HG03064 (cell line): ENCODE measurements around the gene INPP4B.

Experiments
- ATAC-seq: cut with Tn5 transposase; IDR thresholded peaks from one replicate; pipeline ENCODE4 v1.9.1; 2021; ENCODE audit warnings: low read depth; ENCODE audit not compliant: unreplicated experiment

Gene INPP4B

DNA sequence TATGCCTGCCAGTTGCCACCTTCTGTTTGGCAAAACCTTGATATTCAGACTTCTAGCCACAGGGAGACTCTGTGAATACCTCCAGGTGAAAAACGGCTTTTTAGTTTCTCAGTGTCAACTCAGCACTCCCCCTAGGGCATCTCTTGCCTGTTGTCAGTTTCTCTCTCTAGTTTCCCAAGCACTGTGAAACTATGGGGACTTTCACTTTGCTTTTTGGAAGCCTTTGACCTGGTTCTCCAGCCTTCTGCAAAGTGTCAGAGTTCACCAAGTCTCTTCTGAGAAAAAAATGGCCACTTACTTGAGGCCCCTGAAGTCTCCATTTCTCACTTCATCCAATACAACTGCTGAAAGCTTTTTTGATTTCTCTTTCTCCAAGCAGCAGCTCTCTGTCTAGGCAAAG, 521.5 kb downstream of the INPP4B start:
- ATAC-seq: no peak

DNA sequence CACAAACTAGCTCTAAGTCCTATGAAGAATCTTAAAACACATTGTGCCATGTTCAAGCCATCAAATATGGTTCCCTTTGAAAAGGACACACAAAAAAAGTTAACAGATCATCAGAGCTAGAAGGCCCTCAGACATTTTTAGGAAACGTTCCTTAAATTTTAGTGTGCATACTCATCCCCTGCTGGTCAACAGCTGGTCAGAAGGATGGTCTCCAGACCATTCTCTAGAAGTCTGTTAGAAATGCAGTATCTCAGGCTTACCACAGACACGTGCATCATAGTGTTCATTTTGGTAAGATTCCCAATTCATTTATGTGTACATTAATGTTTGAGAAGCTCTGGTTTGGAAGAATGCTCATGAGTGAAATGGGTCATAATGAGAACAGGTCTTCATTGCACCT, 523.1 kb downstream of the INPP4B start:
- ATAC-seq: no peak

GRCh38 chr4:142318280-142318679, 527.8 kb downstream of the INPP4B start:
- ATAC-seq: no peak

GRCh38 chr4:142316913-142317312, 529.2 kb downstream of the INPP4B start:
- ATAC-seq: no peak

DNA sequence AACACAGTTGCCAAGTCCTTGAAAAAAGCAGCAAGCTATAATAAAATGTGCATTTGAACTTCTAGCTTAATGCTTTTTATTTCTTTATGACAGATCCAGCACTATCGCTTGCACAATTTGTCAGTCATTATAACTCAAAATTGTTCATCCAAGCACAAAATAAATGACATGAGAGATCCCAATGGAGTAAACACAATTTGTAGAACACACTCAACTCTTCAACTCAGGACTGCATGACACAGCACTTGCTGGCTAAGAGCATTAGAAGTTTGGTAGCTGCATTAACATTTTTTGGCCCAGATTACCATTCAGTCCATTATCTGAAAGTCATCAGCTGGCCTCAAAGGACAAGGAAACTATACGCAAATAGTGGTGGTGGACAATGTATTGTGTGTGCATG, 530.1 kb downstream of the INPP4B start:
- no peak for ATAC-seq

DNA sequence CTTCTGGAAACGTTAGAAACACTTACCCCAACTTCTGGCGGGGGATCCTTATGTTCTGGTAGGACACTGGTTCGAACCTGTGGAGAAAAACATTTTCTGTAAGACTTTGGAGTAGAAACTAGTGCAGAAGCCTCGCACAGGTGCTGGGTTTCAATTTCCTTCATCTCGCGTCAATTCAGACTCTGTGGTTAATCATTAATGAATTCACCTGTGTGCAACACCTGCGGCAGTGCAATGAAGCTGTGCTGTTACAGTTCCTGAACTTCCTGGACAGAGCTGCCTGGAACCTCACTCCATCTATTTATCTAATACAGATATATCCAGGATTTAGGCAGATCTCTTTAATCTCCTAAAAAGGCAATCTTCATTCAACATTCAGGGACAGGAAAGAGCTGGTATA, 531.4 kb downstream of the INPP4B start:
- ATAC-seq: no peak

GRCh38 chr4:142314247-142314646, 531.9 kb downstream of the INPP4B start:
- ATAC-seq: no peak

DNA sequence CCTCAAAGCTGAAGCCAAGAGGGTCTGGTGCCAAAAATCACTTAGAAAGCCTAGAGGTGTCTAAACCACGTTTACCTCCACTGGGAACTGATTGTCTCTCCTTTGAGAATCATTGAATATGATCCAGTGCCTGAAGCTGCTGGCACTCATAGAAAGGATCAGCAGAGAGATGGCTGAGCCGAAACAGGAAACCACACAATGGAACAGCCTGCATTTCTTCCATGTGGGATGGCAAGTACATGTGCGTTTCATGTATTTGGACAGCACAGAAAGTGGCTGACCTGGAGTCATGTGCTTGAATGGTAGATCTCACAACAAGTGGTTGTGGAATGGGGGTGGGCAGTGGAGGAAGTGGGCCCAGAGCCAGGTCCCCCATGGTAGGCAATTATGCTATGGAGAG, 533.7 kb downstream of the INPP4B start:
- ATAC-seq: no peak

DNA sequence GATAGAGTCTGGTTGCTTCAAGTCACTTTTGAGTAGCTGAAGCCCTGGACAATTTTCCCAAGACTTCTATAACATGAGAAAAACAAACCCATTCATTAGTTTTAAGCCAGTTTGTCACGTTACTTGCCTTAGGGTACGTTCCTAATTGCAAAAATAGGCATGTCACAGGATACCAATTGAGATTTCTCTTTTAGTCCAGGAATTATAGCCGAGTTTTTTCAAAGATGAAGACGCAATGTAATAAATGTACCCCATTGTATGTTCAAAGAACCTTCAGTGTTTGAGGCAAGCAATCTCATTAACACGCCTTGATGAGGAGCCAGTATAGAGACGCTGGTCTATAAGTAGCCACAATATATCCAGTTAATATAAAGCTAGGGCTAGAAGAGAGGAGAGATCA, 534.2 kb downstream of the INPP4B start:
- ATAC-seq: no peak

GRCh38 chr4:142309772-142310171, 536.3 kb downstream of the INPP4B start:
- ATAC-seq: no peak

- ATAC-seq: no peak
These were observed 538.2 kb downstream of the INPP4B start for GRCh38 chr4:142307857-142308256.

DNA sequence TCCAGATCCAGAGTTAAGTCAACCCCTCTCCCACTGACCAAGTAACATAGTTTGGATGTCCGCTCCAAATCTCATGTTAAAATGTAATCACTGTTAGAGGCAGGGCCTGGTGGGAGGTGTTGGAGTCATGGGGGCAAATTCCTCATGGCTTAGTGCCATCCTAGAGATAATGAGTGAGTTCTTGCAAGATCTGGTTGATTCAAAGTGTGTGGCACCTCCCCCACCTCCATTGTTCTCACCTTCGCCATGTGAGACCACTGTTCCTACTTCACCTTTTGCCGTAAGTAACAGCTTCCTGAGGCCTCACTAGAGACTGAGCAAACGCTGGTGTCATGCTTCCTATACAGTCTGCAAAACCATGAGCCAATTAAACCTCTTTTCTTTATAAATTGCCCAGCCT, 548.8 kb downstream of the INPP4B start:
- ATAC-seq: no peak

DNA sequence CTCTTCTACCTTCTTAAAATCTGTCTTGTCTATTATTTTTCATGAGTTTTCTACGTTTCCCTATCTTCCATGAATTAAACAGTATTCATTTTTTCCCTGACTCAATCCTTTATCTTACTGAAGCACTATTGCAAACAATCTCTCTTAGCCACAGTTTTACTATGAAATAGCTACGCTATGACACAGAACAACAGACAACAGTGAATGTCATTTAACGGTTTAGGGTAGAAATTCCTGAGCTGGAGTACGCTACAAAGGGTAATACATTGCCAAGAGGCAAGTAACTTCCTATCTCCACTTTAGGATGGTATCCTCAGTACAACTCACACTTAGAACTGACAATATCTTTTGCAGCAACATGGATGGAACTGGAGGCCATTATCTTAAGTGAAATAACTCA, 552.6 kb downstream of the INPP4B start:
- ATAC-seq: no peak

- no peak for ATAC-seq
These were observed 553.9 kb downstream of the INPP4B start for GRCh38 chr4:142292231-142292630.

DNA sequence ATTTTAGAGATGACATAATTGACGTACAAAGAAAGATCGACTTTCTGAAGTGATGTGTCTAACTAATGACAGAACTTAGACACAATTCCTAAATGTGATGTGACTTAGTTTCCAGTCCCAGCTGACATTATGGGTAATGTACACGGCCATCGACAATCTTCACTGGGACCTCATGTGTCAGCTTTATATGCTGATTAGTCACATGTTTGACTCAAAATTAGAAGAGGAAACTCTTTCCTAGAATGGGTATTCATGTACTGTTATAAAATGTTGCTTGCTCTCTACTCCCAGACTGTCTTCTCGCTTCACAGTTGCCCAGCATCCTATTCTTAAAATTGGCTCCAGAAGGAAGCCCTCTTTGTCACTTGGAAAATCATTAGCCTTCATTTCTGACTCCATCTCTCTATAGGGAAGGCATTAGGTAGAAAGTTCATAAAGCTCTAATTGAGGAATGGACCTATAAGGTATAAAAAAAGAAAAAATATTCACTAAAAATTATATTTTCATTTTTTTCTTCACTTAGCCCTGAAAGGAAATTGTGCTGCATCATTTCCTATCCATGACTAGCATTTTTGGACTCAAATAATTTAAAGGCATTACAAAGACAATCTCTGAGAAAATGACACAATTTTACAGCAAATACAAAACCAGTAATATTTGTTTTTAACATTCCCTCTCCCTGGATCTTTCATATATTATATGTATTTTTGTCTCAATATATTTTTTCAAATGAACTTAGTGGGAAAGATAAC, 554.6 kb downstream of the INPP4B start:
- no peak for ATAC-seq

- no peak for ATAC-seq
These were observed 558.7 kb downstream of the INPP4B start for GRCh38 chr4:142287371-142287770.

DNA sequence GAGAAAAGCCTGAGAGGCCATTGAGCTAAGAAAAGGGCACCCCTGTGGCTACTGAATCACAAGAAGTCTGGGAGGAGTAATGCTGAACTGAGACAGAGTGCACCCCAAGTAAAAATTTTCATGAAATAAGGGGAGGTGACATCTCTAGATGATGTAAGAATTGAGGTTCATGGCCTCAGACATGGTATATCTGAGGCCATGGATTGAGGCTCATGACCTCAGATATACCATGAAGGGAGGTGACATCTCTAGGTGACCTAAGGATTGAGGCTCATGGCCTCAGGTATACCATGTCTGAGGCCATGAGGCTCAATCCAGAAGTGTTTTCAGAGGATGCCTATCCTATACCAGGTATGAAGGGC, 560.9 kb downstream of the INPP4B start:
- ATAC-seq: no peak

- no peak for ATAC-seq
These were observed 561.5 kb downstream of the INPP4B start for GRCh38 chr4:142284402-142285221.

DNA sequence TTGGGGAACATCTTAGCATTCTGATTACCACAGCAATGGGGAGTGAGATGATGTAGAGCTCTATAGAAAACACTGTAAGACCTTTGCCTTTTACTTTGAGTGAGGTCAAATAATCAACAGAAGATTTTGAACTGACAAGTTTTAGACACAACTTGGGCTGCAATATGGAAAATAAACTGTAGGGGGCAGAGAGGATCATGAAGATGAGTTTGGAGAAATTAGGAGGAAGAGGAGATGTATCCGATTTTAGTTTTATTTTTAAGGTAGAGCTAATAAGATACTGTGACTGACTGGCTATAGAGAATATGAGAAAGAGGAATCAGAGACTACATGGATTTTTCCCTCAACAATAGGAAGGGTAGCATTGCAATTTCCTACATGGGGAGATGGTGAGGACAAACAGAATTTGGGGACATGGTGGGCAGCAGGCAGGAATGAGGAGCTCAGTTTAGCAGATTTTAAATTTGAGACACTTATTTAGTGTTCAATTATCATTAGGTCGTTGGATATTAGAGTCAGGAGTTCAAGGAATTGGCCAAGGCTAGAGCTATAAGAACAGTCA, 563.1 kb downstream of the INPP4B start:
- no peak for ATAC-seq

DNA sequence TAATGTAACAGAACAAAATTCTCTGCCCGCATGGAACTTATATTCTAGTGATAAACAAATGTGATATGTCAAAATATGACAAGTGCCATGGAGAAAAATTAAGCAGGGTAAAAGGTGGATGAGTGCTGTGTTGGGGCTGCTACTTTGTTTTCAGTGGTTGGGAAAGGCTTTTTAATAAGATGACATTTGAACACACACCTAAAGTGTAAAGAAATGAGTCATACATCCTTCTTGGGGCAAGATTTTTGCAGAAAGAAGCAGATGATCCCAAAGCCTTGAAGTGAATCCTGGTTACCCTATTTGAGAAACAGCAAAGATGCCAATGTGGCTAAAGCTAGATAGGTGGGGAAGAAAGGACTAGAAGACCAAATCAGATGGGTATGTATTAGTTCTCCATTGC, 564.1 kb downstream of the INPP4B start:
- ATAC-seq: no peak

DNA sequence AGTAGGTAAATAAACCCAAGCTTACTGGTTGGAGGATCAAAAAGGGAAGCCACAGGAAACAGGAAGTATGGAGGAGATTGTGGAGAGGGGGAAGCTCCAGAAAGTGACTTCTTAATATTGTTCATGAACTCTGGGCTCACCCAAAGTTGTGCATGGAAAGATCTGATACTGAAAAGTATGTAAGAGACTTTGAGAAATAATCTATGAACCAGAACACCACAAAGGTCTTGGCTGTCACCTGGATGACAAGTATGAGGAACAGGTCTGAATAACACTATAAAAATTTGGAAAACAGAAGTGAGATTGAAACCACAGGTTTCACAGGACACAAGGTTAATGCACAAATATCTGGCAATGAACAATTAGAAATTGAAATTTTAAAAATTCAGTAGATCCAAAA, 567.4 kb downstream of the INPP4B start:
- ATAC-seq: no peak

DNA sequence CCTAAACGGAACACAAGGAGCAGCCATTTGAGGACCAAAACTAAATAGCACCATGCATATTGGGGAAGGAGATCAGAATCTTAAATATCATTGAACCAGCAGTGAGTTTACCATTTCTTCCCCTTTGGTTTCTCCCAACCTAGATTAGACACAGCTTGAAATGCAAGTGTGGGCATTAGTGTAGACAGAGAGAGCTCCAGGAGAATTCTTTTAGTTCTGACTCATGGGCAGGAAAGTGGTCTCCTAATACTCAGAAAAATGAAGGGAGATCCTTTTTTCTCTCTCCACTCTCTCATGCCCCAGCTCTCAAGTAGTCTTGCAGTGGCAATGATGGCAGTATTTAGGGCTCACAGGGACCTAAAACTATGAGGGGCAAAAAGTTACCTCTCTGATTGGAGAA, 567.9 kb downstream of the INPP4B start:
- no peak for ATAC-seq
